ENCODE data around the gene SEMA7A. TPM values are rescaled to one million over a fixed set of nuclear protein-coding genes. Genes with fewer than 3 reads are reported as not detected.

Gene SEMA7A
- total and polyA plus RNA-seq, 2 of the 4 experiments (the other 2 are of a cell fraction), result 30.5 to 87.3 TPM

DNA sequence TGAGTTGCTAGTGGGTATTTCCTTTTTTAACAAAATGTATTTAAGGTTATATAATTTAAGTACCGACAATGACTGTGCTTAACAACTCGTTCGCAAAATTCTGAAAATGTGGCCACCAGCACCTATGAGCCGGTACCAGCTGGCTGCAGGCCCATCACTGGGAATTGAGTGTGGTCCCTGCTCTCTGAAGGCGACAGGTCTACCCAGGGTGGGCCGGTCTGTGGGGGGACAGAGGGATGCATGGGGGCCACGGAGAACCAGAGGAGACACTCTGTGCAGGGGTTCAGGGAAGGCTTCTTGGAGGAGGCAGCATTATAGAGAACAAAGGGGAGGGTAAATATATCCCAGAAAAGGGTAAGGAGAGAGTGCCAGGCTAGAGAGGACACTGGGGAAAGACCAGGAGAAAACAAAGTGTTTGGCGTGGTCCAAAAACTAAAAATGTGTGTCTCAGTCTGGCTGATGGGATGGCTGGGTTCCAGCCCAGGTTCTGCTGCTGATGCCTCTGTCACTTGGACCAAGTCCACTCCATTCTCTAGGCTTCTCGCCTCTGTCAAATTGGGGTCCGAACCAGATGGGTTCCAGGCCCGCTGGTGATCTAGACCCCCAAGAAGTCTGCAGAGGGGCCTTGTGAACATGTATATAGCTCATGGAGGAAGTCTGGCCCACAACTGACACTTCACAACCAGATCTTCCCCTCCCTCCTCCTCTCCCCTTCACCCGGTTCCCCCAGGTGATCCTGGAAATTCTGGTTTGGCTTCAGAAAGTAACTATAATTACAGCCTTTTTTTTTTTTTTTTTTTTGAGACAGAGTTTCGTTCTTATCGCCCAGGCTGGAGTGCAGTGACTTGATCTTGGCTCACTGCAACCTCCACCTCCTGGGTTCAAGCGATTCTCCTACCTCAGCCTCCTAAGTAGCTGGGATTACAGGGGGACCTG, 55.7 kb downstream of the SEMA7A start (continued):
- TF ChIP-seq FOS (IDR thresholded peaks at IDR 0.05; ENCODE audit: low read depth, low read length), result no peak
- TF ChIP-seq MAZ (IDR thresholded peaks at IDR 0.05; ENCODE audit: borderline replicate concordance, low read depth, low read length), result no peak

DNA sequence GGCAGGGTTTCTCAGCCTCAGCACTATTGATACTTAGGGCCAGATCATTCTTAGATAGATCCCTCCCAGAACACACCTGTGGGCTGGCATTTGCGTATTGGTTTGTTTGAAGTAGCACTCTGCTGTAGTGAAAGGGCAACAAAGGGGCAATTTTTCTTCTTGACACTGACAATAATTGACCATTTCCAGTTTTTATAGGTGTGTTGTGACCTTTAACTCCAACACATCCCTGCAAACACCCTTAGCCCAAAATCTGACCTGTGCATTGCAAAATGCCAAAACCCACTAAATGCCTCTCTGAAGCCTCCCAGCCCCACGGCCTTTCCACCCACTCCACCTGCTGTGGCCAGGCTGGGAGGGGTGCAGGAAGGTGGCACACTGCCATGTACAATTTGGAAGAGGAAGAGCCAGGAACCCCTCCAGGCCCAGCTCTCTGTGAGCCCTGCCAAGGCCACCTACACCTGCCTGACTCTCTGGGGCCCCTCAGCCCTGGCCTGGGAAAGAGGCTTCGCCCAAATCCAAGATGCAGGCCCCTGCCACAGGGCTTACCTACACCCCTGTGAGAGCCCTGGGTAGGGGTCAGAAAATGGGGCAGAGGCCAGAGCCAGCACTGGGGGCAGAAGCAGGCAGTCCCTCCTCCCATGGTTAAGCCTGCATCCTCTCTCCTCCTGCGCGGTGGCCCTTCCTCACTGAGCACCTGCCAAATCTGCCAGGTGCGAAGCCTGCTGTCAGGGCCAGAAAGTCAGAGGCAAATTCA, 56.8 kb downstream of the SEMA7A start:
- Histone ChIP-seq H3K14ac (replicated peaks; ENCODE audit: low read depth, low read length) (no peak overlapping the region), H3K27me3 (ENCODE audit: control insufficient read depth, insufficient read depth, low read length) (peaks cover 7% of the 10 kb centered on the region), H3K79me1 (ENCODE audit: low read depth in 1 of 2, low read length in 2 of 2) (no peaks in the 10 kb centered on the region), H3K9ac (ENCODE audit: low read depth, low read length) (no peak overlapping the region), H2BK120ac (ENCODE audit: low read depth, low read length) (no peak overlapping the region), H3K9me3 (ENCODE audit: control insufficient read depth, insufficient read depth, low read length) (no peaks in the 10 kb centered on the region), H2AK5ac (ENCODE audit: low read depth, low read length) (no peak overlapping the region), H4K5ac (ENCODE audit: low read depth, low read length) (no peak overlapping the region), H2BK15ac (ENCODE audit: low read depth, low read length) (no peak overlapping the region), H2BK5ac (ENCODE audit: low read depth, low read length, poor library complexity, severe bottlenecking) (no peak overlapping the region), H3K4me2 (ENCODE audit: low read depth, low read length) (no peak overlapping the region), H3K4me3 (ENCODE audit: insufficient read depth, low read depth, low read length) (no peak overlapping the region), H3K4me1 (ENCODE audit: control insufficient read depth, insufficient read depth, low read length) (peaks cover 4% of the 10 kb centered on the region; the same call in 1 of the 2 replicates), H3K23ac (ENCODE audit: low read depth, low read length) (no peak overlapping the region), H3K9me1 (ENCODE audit: insufficient read depth, low read length) (no peaks in the 10 kb centered on the region), H2AK9ac (replicated peaks; ENCODE audit: low read depth, low read length, poor library complexity) (no peak overlapping the region), H2BK20ac (ENCODE audit: low read depth, low read length) (no peak overlapping the region), H3K56ac (ENCODE audit: extremely low read depth, insufficient read depth, low read length) (no peak overlapping the region), H4K8ac (ENCODE audit: low read depth in 2 of 2, low read length in 2 of 2) (no peak overlapping the region), H3K36me3 (ENCODE audit: control insufficient read depth, insufficient read depth, low read length) (no peaks in the 10 kb centered on the region), H4K20me1 (ENCODE audit: insufficient read depth, low read length) (no peaks in the 10 kb centered on the region; the same call in 1 of the 2 replicates), H3K27ac (ENCODE audit: insufficient read depth, low read length) (no peak overlapping the region), H3K18ac (ENCODE audit: low read depth, low read length) (no peak overlapping the region), H4K91ac (ENCODE audit: insufficient read depth, low read depth, low read length) (no peak overlapping the region), H2AFZ (replicated peaks; ENCODE audit: low read length, poor library complexity) (no peak overlapping the region), H3K4ac (ENCODE audit: low read depth, low read length) (no peak overlapping the region)
- no peak for ATAC-seq (ENCODE audit: low read depth)
- dilution Hi-C loops (cut with HindIII; ENCODE audit: low sequenced_read_pairs, unreplicated experiment), result no loop called here
- POLR2A ChIA-PET (ENCODE audit: unreplicated experiment), result no interaction called here
- intact Hi-C loops (cut with micrococcal nuclease), result loop anchor here (10.0 kb wide), 1 partner anchor 578 kb away; the partner anchor contains the start of gene RPP25
- DNase-seq, result no peak
- CTCF ChIA-PET, result no interaction called here
- 80% methylated on average over 1 of the region's 6 CpGs; no CpG with 5 or more reads in 1 of the 2 experiments for WGBS, 2 experiments (ENCODE audit: extremely low coverage in 2 of 2, insufficient read length in 1 of 2)
- BruUV-seq (replicated peaks), result no TSS peak
- in situ Hi-C loops (cut with MboI; ENCODE audit: low sequenced_read_pairs), result loop anchor here (10.0 kb wide), 1 partner anchor 398 kb away; no protein-coding TSS in a partner anchor
- no peak for TF ChIP-seq CEBPB (IDR thresholded peaks at IDR 0.05; ENCODE audit: low read depth, low read length)
- TF ChIP-seq RFX5 (IDR thresholded peaks at IDR 0.05; ENCODE audit: low read depth, low read length), result no peak
- TF ChIP-seq, protein P1, sequence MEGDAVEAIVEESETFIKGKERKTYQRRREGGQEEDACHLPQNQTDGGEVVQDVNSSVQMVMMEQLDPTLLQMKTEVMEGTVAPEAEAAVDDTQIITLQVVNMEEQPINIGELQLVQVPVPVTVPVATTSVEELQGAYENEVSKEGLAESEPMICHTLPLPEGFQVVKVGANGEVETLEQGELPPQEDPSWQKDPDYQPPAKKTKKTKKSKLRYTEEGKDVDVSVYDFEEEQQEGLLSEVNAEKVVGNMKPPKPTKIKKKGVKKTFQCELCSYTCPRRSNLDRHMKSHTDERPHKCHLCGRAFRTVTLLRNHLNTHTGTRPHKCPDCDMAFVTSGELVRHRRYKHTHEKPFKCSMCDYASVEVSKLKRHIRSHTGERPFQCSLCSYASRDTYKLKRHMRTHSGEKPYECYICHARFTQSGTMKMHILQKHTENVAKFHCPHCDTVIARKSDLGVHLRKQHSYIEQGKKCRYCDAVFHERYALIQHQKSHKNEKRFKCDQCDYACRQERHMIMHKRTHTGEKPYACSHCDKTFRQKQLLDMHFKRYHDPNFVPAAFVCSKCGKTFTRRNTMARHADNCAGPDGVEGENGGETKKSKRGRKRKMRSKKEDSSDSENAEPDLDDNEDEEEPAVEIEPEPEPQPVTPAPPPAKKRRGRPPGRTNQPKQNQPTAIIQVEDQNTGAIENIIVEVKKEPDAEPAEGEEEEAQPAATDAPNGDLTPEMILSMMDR (conservative IDR thresholded peaks at IDR 0.05; ENCODE audit: low read depth, low read length), result no peak
- no peak for TF ChIP-seq ELK1 (IDR thresholded peaks at IDR 0.05; ENCODE audit: borderline replicate concordance, low read depth, low read length)
- no peak for TF ChIP-seq SMC3 (IDR thresholded peaks at IDR 0.05; ENCODE audit: low read depth, low read length)
- TF ChIP-seq, protein P2, sequence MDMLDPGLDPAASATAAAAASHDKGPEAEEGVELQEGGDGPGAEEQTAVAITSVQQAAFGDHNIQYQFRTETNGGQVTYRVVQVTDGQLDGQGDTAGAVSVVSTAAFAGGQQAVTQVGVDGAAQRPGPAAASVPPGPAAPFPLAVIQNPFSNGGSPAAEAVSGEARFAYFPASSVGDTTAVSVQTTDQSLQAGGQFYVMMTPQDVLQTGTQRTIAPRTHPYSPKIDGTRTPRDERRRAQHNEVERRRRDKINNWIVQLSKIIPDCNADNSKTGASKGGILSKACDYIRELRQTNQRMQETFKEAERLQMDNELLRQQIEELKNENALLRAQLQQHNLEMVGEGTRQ (IDR thresholded peaks at IDR 0.05; ENCODE audit: low read depth, low read length), result no peak
- TF ChIP-seq NFE2L2 (IDR thresholded peaks at IDR 0.05; ENCODE audit: low read depth, low read length), result no peak
- TF ChIP-seq MAFK (IDR thresholded peaks at IDR 0.05; ENCODE audit: low read depth, low read length), result no peak
